GM18502 (cell line): ENCODE data around the gene LRP1B.

Source experiments
- ATAC-seq: cut with Tn5 transposase; IDR thresholded peaks from one replicate; pipeline ENCODE4 v1.9.1; 2021; ENCODE audit warnings: mild to moderate bottlenecking; ENCODE audit not compliant: unreplicated experiment, poor library complexity

The LRP1B gene

DNA sequence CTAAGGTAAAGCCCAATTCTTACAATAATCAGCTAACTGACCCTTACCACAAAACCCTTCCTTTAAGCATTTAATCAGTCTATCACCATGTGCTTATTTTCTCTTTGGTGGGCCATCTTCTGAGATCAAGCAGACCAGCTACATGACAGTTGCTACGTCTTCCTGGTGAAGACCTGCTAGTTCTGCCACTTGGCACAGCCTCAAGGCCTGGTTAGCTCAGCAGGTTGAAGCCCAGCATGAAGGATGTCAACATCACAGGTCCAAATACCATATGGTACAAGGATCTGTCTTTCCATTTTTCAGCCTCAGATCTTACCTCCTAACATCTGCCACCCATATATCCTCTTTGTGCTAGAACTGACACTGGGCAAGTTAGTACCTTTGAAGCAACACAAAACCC, 636.9 kb downstream of the LRP1B start:
- no peak for ATAC-seq

DNA sequence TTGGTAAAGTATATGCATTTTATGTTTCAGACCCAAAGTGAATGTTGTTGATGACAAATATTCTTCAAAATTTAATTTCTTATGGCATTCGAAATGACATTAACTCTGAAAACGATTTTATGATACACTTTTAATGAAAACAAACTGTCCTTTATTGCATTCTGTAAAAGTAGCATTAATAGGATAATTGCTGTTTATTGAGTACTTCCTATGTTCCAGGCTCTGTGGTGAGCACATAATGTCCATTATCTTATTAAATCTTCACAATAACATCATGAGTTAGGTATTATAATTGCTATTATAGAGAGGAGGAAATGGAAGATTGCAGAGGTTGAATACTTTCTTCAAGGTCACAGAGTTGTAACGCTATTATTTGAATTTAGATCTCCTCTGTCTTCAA, 638.0 kb downstream of the LRP1B start:
- ATAC-seq, result no peak

DNA sequence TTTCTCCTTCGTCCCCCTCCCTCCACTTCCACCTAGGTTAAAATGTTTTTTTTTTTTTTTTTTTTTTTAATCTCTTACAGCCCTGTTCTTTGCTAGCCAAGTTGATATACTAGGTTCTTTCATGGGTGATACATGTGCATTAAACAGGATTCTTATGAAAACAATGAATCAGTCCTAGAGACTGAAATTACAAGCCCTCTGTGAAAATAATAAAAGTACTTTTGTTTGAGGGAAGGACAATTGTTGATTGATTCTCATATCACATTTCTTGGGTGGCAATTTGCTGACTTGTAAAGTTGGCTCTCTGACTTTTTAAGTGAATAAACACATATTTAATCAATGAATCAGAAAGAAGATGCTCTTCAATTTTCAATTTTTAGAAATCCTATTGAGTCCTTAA, 639.9 kb downstream of the LRP1B start:
- ATAC-seq, result no peak

DNA sequence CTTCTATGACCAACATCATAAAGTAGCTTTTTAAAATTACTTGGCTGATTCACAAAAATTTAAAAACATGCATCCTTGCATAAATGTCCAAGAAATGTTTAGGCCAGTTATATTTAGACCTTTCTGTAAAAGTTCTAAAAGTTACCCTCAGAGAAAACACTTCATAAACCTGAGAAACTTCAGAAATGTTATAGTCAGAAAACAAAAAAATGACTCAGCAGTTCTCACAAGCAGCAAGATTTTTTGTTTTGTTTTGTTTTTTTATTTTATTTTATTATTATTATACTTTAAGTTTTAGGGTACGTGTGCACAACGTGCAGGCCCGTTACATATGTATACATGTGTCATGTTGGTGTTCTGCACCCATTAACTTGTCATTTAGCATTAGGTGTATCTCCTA, 648.1 kb downstream of the LRP1B start:
- no peak for ATAC-seq

DNA sequence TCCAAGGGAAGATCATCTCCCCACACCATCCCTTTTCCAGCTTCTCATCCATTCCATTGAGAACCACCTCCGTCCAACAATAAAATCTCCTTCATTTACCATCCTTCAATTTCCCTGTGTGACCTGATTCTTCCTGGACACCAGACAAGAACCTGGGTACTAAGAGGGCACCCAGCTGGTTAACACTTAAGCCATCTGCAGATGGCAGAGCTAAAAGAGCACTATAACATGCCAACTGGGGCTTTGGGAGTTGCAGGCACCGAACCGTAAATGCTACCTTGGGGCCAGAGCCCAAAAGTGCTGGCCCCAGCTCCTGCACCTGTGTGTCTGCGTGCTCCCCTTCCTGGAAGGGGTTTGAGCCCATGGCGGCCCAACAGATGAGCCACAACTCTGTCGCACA, 655.0 kb downstream of the LRP1B start:
- ATAC-seq, result no peak

DNA sequence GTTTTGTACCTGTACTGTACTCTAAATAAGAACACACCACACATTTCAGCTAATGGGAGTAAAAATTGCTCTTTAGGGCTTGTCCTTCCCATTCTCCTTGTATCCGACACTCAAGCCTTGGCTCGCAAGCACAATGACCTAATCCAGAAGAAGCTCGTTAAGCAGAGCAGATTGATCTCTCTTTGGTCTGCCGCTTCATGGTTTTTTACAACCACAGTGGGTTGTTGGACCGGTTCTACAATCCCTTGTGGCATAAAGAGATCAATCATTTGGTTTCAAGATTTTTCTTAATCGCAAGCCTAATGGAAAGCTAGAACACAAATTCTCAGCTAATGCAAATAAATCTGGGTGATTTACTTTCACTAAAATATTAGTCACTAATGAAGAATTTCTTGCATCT, 662.1 kb downstream of the LRP1B start:
- no peak for ATAC-seq

DNA sequence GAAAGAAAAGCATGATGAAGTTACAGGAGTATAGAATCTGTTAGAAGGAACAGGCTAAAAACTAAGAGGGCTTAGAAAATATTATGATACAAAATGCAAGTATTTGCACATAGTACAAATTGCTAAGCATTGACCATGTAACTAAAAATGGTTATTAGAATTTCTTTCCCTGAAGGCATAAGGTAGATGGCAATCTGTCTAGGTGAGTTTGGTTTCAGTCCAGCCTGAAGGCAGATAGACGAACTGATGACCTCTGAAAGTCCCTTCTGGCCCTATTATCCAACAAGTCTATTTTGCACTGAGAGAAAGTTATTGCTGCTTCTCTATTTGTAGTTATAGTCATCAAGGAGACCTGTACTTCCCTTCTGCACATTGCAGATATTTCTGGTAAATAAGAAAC, 663.5 kb downstream of the LRP1B start:
- ATAC-seq, result no peak

DNA sequence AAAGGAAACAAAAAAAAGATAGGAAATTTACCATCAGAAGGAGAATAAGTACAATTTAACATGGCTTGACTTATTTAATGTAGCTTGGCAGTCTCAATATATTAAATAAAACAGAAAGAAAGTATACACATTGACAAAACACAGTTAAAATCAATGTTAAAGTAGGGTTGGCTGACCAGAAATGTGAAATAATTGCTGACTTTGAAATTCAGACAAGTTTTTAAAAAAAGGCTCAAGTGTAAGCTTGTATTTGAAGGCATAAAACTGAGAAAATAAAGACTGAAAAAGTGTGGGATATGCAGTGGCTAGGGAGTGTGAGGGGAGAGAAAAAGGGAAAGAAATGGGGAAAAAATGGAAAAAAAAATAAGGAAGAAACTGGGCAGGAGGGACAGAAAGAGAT, 665.8 kb downstream of the LRP1B start:
- no peak for ATAC-seq

DNA sequence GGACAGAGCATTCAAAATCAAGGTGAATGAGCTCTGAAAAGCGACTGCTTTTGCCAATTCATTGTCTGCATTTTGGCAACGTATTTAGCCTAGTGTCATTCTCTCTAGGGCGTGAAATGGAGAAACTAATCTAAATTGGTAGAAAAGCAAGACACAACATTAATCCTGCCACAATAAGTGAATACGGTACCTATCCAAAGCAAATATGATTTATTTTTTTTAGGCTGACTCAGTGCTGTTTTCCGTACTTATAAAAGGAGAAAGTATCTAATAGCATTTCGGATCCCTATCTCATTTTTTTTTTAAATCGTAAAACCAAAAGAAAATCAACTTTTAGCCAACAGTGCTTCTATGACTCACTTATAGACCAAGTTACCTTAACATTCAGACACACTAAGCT, 672.5 kb downstream of the LRP1B start:
- no peak for ATAC-seq

DNA sequence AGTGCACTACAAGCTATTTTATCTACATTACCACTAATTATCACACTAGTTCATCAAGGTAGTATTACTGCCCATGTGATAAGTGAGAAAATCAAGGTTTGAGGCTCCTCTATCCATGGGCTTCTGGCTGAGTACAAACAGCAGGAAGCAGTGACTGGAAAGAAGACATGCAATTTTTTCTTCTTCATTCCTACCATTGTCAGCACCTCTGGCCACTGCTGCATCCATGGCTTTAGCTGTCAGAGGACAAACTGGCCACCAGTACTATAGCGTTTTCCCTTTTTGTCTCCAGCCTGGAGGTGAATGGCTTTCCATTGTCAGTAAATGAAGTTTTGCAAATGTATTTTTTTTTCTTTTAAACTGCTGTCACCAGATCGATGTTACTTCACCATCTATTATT, 674.9 kb downstream of the LRP1B start:
- no peak for ATAC-seq

DNA sequence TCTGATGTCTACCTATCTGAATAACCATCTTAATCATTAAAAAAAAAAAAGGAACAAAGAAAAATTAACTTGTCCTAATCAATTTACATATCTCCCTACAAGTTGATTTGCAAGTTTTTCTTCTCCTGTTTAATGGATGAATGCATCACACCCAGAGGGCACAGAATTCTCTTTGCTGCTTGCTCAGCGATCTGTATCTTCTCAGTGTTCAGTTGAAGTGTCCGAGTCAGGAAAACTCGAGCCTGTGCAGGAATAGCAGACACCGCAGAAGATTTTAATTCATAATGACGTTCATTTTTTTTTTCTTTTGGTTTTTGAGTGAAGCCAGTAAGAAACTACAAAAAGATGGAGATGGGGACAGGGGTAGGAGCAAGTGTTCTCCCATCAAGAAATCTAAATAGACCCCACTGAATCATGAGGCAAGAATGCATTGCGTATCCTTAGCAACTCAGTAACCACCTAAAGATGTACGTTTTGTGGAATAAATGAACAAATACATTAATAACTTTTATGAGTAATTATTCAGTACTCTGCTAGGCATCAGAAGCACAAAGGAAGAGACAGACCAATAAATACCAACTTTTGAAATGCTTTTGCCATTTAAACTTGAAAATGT, 675.5 kb downstream of the LRP1B start:
- no peak for ATAC-seq

DNA sequence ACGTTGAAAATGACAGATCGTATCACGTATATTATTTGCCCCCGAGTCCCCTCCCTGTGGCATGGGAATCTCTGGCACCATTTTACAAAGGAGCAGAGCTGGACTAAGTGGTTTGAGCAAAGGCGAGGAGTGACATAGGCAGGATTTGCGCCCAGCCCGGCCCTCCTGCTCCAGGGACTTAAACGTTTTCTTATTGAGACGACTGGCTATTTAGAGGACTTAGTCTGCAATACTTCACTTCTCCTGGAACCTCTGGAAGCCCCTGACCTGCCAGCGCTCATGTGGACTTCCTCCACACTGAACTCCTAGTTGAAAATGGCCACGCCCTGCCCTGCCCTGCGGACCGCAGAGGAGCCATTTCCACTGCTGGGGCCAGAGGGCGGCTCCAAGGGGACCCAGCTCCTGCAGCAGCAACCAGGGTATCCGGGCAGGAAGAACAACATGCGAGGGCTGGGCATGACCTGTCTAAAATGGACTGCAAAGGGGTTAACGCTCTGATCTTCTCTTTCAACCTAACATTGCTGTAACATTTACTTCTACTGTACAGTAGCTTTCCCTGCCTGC, 690.7 kb downstream of the LRP1B start:
- no peak for ATAC-seq

DNA sequence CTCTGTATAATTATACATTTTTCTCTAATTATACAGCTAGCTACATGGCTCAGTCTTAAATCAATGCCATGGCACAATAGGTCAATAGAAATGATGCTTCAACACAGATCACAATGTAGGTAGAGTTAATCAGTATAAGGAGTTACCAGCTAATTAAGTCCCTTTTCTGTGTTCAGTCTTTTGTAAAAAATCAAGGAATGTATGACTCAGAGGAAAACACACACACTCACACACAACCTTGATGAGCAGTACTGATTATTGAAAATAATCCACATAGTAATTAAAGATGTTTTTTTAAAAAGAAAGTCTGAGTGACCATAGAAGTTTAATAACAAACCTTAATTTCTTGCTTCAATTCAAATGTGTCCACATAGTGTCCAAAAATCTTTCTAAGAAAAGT, 691.3 kb downstream of the LRP1B start:
- no peak for ATAC-seq

DNA sequence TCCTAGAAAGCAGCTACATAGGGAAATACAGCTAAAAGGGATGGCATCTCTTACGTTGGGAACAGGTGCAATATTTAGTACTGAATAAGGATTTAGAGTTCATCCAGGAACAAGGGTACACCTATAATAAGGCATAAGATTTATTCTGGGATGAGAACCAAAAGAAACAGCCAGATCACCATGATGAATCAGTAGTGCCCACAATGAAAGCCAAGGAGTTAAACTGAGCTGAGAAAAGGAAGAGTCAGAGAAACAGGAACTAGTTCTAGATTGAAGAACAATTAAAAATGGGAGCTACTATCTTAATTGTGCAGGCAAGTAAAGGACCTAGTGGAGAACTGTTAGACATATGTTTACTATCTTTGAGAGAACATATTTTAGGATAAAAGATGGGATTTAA, 692.3 kb downstream of the LRP1B start:
- ATAC-seq, result no peak

DNA sequence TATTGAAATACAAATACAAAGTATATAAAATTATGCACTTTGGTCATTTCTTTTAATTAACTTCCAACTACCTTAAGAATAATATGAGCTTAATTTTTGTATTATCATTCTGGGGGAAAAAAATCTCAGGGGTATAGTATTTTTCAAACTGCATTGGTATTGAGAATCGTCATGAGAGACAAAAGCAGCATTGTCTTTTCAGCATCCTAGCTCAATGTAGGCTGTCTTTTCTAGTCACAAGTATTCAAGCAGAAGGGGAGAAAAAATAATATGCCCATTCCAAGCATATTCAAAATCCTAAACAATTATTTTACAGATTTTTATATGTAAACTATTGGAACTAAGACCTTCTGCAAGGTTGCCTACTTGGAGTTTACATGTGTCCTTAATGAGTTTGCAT, 693.3 kb downstream of the LRP1B start:
- no peak for ATAC-seq

DNA sequence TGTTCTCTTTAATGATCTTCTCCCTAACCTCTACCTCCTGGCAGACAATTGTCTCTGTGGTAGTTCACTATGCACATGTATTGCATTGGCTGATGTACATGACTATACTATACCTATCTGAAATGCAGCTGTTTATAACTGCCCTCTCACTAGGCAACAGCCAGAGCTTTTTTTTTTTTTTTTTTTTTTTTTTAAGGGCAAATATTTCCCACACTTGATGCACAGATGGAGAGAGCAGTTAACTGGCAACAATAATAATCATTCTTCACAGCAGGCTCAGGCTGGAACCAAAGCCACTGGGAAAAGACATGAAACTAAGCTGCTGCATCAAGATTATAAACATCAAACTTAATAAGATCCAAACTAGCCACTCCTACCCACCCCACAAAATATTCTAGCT, 707.7 kb downstream of the LRP1B start:
- no peak for ATAC-seq

DNA sequence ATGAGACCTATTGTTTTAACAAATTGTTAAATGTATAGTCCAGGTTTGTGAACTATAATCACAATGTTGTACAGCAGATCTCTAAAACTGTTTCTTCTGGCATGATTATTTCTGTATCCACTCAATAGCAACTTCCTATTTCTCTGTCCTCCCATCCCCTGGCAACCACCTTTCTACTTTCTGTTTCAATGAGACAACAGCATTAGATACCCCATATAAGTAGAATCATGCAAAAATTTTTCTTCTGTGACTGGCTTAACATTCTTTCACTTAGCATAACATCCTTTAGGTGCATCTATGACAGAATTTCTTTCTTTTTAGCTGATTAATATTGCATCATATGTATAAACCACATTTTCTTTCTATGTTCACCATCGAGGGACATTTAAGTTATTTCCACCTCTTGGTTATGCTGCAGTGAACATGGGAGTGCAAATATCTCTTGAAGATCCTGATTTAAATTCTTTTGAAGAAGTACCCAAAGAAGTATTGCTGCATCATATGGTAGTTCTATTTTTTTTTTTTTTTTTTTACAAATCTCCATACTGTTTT, 713.5 kb downstream of the LRP1B start:
- ATAC-seq, result no peak

DNA sequence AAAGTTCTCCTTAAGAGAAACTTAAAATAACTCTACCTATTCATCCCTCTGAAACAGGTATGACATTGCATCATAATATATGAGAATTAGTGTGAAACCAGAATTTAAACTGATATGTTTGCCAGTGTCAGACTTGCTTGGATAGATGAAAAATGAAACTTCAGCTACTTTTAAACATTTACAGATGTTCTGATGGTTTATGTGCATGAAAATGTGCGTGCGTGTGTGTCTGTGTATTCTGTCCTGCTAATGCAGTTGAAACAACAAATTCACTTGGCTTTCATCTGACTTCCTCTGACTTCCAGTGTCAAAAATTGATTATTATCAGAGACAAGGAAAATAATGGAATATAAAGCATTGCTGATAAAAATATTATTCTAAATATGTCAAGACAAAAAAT, 719.4 kb downstream of the LRP1B start:
- ATAC-seq, result no peak

DNA sequence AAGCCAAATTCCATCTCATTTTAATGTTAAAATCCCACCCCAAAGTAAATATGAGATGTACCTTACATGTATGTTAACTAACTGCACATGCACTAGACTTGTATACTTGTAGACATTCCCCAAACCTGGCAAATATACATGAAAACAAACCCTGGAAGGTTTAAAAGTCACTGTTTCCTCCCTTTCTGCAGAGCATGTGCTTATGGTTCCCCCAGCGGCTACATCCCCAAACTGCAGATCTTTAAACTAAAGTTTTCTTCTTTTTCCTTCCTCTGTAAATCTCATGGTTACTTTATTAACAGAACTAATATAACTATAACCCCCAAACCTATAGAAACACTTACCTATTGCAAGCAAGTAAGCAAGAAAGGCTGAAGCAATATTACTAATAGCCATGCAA, 731.5 kb downstream of the LRP1B start:
- ATAC-seq, result peak; percentile 79

DNA sequence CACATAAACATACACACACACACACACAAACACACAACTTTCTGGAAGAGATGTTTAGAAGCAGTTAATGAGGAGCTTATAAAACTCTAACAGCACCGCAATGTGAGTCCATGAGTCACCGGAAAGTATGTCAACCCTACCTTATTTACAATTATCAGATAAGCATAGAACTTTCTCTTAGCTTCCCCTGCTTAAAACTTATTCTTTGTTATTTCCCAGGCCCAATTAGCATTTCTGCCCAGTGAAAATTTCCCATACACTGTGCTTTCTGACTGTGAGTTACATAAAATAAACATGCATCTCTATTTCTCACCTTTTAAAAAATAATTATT, 737.6 kb downstream of the LRP1B start:
- no peak for ATAC-seq

DNA sequence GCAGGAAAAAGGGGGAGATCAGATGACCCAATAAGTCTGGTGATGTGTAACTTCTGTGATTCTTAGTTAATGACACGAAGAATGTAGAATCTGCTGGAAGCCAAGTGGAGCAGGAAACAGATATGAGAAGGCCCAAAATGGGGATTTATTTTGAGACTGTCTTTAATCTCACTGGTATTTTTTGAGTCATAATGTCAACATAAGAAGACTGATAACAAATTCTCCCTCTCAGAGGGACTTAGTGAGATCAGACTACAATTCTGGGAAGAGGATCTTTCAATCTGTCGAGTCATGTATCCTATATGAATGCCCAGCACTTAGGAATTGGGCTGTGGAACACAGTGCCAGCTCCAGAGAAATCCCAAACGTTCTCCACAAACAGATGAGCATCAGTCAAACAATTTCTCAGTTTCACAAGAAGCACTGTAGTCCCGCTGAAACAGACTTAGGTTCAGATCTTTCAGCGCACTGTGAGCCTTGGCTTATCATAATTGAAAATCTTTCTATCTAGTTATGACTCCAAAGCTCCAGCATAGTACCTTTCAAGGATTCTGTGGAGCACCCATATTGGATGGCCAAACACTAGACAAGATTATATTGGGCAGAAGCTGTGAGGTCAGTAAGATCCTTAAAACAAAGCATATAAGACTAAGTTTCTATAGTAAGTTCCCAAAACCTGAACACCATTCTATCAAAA, 738.2 kb downstream of the LRP1B start:
- ATAC-seq, result no peak

DNA sequence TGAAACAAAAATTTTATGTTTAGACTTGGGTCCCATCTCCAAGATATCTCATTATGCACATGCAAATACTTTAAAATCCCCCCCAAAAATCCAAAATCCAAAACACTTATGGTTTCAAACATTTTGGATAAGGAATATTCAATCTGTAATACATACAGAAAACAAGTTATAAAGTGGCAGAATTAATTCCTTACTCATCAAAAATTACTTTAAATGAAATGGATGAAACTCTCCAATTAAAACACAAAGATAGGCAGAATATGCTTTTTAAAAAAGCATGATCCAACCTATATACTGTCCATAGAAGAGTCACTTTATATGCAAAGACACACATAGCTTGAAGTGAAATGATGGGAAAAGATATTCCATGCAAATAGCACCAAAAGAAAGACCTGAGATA, 744.6 kb downstream of the LRP1B start:
- ATAC-seq, result no peak
